ENCODE results near the gene CHMP4A.

The CHMP4A gene

DNA sequence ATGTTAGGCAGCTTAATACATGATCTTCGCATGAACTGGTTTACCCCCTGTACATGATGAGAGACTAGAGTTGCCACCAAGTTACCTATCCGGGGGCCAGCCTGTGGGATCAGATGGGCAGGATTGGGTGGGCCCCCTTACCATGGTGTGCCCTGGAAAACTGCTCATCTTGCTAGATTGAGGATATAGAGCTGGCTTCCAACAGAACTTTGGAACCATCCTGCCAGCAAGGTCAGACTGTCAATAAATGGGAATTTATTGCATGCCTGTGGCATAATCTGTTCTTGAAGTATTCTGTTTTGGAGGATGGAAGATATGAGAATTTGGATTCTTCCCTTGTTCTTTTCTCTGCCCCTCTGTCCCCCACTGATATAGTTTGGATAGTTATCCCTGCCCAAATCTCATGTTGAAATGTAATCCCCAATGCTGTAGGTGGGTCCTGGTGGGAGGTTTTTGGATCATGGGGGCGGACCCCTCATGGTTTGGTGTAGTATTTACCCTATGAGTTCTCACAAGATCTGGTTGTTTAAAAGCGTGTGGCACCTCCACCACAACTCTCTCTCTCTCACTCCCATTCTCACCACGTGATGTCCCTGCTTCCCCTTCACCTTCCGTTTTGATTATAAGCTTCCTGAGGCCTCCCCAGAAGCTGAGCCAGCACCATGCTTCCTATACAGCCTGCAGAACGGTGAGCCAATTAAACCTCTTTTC, 14.3 kb downstream of the CHMP4A start:
- FAIRE-seq (no peak), DNase-seq (ENCODE audit: insufficient read length, low spot score) (no peak)

DNA sequence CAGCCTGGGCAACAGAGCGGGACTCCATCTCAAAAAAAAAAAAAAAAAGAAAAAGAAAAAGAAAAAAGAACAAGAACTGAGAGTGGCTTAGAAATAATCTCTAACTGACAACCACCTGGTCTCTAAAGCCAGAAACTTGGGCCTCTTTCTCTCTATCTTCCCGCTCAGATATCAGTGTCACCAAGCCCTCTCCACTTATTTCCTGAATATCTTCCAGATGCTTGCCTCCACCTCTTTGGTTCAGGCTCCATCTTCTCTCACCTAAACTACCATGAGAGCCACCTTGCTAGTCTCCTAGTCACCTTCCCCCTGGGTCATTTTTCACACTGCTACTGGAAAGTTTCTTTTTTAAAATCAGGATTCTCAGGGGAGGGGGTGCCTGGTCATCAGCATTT, 16.2 kb downstream of the CHMP4A start:
- DNase-seq (ENCODE audit: insufficient read length, low spot score) (no peak), FAIRE-seq (no peak)

DNA sequence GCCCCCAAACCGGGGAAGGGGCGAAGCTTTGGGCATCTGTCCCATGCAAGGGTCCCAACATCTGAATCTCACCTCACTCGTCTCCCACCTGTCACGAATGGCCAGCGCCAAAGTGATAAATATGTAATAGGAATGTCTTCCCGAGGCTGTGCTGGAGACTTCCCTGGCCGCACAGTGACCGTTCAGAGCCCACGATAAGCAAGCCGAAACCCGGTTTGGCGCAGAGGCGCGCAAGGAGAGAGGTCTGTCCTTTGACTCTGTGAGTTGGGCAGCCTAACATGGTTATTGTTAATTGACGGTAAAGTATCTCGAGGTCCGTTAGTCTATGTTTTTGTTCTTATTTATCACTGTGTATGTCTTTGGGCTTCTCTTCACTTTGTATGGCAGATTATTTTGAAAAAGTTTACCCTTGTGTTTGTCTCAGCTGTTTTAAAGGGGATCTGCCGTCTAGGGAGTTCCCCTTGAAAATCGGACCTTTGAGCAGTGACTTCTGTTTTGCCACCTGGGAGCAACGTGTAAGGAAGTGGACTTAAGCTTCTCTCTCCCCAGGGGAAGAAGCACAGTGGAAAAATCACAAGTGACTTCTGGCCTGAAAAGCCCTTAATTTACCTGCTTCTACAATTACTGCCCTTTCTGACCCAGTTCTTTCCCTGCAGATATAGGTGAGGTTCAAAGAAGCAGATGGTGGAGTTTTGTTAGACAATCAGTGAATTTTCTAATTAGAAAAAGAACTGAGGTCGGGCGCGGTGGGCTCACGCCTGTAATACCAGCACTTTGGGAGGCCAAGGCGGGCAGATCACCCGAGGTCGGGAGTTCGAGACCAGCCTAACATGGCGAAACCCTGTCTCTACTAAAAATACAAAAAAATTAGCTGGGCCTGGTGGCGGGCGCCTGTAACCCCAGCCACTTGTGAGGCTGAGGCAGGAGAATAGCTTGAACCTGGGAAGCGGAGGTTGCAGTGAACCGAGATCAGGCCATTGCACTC, 16.9 kb downstream of the CHMP4A start:
- DNase-seq (ENCODE audit: insufficient read length, low spot score) = peak; percentile 52
- FAIRE-seq = peak; percentile 64

DNA sequence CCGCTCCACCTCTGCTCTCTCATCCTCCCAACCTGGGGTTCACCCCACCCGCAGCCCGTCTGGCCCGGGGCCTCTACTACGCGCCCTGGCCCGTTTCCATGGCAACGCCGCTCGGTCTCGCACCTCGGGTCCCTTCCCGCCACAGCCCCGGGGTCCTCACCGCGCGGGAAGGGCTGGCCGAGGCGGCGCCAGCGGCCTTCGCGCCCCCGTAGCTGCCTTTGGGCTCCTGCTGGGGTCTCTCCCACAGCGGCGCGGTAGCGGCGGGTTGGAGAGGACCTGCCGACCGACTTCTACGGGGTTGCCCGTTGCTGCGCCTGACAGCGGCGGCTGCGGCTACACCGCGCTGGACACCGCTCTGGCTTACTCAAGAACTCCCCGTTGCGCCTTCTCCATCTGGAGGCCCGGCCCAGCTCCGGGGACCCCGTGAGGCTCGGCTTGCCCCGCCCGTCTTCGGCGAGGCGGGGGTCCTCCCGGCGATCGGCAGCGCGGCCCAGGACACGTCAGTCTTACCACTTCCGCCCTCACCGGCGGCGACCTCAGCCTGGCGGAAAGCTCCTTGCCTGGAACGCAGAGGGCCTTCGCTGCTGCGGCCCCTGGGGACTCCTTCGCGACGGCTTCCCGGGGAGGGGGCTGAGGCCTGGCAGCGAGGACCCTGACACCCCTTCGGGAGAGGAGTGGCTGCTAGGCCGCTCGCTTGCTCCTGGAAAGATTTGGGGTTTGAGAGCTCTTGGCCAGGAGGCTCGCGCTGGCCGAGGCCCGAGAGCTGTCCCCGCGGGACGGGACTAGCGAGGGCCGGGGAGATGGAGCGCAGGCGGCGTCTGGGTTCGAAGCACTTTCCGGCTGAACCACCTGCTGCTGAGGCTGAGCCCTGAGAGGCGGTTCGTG, 17.9 kb downstream of the CHMP4A start, which contains the start of gene TM9SF1:
TM9SF1 (minus strand) TSS at position 256 of the 885 bp plus-strand sequence. CDS start 422 bp downstream, outside the sequence.
- FAIRE-seq (peak; percentile 82), DNase-seq (ENCODE audit: insufficient read length, low spot score) (peak; percentile 91)

DNA sequence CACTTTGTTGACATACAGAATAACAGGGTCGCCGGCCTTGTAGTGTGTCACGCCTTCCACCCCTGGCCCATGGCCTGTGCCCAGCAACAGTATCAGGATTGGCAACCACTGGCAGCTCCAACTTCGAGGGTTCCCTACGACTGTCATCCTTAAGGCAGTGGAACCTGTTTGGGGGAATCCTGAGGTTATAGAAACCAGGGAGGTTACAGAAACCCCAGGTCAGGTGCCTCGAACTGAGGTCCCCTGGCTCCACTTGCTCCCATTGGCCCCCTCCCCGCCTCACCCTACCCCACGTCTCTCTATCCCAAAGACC, 18.5 kb downstream of the CHMP4A start:
- FAIRE-seq (no peak), DNase-seq (ENCODE audit: insufficient read length, low spot score) (no peak)

DNA sequence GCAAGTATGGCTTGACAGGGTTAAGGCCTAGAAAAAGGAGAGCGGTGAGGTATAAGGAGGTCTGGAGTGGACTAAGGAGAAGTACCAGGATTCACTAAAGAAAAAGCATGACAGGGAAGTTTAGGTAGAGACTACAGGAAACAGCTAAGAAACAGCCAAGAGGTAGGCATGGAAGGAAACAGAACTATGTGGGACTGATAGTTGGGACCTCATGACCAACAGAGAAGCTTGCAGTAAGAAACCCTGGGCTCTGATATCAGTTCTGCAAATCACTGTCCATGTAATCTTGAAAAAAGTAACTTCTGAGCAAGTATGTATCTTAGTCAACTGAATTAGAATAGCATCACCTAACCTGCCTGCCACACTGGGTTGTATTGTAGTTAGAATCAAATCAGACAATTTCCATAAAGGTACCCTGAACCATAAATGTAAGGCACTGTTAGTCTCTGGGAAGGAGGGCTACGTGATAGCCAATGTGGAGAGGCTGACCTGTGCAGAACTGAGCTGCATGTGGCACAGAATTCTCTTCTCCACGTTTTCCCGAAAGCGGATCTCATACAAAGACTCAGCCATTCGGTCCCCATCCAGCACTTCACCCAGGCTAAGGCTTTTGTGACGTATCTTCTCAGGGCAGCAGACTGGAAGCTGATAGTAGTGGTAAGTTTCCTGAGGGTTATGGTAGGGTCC, 19.0 kb downstream of the CHMP4A start:
- peak; percentile 64 for FAIRE-seq

DNA sequence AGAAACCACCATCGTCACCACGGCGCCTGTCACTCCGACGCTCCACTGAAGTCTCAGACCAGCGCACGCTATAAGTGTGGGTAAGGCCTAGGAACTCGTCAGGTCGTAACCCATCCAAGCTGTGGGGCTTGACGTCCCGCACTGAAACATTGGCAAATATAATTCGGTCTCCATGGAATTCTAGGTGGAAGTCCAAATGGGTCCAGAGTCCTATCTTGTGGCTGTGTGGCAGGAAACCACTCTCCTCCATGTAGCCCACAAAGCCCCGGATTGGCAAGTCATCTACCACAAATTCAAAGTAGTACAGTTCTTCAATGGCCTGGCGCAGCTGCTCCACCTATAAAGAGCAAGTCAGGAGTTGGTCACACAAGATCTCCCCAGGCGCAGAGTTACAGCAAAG, 20.4 kb downstream of the CHMP4A start:
- FAIRE-seq (no peak), DNase-seq (ENCODE audit: insufficient read length, low spot score) (no peak)

More for the DNA sequence above, 19.0 kb downstream of the CHMP4A start:
- DNase-seq (ENCODE audit: insufficient read length, low spot score) = no peak

DNA sequence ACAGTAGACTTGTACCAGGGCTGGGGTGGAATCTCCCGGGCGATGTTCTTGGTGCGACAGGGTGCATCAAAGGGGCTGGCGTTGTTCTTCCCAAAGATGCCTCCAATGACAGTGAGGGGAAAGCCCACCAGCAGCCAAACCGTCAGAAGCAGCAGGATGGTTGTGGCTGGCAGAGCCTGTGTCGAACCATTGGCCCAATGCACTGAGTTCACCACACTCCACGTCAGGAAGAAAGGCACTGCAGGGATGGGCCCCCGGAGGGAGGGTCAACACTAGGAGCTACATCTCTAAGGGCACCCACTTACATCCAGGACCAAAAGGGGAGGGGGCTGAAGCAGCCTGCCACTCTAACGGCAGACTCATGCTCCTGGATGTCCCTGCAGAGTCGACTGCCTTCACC, 22.9 kb downstream of the CHMP4A start:
- DNase-seq (ENCODE audit: insufficient read length, low spot score) (no peak), FAIRE-seq (no peak)

DNA sequence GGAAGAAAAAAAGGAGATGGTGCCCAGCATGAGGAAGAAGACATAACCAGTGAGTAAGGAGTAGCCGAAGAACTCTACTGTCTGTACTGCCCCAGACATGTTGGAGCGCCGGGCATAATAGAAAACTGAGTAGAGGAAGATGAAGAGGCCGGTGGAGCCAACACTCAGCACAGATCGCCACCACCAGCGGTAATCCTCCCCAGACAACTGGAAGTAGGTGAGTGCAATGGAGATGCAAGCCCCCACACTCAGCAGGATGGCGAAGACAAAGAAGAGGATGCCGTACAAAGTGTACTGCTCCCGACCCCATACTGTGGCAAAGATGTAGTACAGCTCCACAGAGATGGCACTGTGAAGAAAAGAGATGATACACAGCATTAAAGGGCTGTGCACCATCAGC, 23.8 kb downstream of the CHMP4A start:
- FAIRE-seq (no peak), DNase-seq (ENCODE audit: insufficient read length, low spot score) (no peak)

DNA sequence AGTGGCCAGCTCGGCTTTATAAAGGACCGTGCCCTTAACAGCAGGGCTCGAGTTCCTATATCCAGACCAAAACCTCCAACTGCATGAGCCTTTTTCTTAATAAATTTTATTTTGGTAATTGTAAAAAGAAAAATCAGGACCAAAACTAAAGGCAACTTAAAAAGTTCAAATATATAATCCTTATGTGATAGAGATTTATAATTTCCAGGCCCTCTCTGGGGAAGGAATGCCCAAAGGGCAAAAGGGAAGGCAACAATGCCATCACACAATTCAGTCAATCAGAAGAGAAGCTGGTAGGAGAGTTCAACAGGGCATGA, 24.3 kb downstream of the CHMP4A start:
- FAIRE-seq (no peak), DNase-seq (ENCODE audit: insufficient read length, low spot score) (no peak)

DNA sequence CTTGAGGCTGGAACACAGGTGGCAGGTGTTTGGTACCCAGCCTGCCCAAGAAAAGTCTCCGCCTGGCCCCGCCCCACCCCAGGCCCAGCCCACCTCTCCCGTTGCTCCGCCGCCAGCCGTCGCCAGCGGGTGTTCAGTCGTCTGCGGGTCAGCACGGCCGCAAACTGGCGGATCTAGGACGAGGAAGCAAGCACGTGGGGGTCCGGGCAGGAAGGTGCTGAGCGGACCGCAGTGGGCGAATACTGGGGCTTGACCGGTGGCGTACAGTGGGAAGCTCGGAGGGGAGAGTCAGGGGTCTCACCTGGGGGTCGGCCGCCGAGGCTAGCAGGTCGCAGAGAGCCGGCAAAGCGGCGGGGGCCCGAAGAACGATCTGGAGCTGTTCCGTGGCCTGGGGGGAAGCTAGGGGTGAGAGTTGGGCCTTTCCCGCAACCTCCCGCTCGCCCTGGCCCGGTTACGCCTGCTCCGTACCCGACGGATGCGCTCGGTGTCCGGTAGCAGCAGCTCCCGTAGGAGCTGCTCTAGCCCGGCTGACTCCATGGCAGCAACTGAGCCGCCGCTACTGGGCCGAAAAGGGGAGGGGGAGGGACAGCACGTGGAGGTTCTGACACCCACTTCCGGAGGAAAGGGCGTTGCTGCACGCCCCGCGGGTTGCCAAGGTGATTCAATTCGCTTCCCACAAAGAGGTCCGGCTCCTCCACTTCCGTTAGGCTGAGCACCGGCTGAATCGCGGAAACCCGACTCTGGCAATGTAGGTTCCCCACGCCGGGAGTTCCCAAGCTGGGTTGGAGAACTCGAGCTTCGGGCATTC, 24.8 kb downstream of the CHMP4A start, which contains the start of gene IPO4:
IPO4 (minus strand) TSS at position 566 of the 808 bp plus-strand sequence; CDS start at position 537, 29 bp downstream.
- DNase-seq (ENCODE audit: insufficient read length, low spot score) = peak; percentile 99
- FAIRE-seq = peak; percentile 82

DNA sequence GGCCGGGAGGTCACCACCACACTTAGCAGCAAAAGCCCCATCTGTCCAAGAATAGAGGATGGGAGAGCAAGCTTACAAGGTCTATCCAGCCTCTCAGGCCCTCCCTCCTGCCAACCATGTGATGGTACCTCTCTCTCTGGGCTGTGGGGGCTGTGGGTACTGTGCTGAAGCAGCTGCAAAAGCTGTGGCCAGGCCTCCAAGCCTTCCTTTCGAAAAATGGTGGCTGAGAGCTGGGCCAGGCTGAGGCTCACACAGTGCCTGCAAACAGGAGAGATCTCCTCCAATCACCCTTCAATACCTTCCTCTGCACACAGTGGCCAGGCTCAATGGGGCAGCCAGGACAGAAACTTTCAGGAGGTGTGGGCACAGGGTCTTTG, 25.8 kb downstream of the CHMP4A start:
- FAIRE-seq (no peak), DNase-seq (ENCODE audit: insufficient read length, low spot score) (no peak)

DNA sequence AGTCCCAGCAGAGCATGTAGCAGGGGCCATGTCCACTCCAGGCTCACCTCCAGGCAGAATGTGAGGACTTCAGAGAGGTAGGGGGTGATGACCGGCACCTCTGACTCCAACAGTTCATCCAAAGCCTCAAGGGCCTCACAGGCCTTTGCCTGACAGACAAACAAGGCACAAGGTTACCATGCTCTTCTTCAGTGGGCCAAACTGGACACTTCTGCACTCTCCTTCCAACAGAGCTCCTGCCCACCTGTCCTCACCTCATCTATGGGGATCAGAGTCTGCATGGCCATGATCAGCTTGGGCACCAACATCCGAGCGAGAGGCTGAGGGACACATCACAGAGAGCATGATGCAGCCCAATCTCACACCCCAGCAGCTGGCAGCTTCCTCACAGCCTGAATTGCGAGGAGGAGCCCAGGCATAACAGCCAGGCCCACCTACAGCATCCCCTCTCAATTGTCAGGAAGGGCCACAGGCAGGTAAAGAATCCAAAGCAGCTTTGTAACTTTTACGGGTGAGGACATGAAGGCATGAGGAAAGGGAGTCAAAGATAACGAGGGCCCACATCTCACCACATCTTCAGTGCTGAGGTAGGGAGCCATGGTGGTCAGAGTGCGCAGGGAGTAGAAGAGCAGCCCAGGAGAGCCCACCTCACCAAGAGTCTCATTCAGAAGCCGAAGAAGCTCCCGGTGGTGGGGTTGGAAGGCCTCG, 26.3 kb downstream of the CHMP4A start:
- DNase-seq (ENCODE audit: insufficient read length, low spot score) (no peak), FAIRE-seq (no peak)

DNA sequence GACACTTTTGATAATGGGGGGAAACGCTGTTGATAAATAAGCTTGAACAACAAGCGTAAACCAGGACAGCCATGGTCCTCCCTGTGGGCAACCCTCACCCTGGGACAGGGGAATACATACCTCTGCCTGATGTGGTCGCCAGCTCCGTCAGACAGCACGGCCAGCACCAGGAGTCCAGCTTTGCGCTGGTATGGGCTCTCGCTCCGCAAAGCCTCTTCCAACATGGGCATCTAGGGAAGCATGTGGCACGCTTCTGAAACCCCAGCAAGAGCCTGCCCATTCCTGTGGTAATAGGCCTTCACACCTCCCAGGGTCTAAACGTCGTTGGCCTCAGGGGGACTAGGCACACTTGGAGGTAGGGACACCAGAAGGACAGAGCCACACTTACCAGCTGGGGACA, 27.5 kb downstream of the CHMP4A start:
- DNase-seq (ENCODE audit: insufficient read length, low spot score) (no peak), FAIRE-seq (no peak)

DNA sequence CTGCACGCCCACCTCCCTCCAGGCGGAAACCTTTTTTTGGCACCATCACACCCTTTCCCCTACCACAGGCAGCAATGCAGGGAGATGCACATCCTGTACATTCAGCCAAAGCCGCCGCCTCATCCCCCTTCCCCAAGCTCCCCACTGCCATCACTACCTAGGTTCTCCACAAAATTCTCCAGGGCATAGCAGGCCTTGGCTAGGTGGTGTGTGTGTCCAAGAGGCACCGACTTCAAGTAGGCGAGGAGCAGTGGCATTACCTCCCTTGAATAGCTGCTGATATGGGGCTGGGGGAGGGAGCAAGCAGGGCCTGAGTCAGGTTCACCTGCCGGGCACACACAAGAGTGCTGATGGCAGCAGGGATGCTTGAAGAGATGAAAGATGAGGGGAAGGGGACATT, 28.3 kb downstream of the CHMP4A start:
- no peak for DNase-seq (ENCODE audit: insufficient read length, low spot score)
- no peak for FAIRE-seq

DNA sequence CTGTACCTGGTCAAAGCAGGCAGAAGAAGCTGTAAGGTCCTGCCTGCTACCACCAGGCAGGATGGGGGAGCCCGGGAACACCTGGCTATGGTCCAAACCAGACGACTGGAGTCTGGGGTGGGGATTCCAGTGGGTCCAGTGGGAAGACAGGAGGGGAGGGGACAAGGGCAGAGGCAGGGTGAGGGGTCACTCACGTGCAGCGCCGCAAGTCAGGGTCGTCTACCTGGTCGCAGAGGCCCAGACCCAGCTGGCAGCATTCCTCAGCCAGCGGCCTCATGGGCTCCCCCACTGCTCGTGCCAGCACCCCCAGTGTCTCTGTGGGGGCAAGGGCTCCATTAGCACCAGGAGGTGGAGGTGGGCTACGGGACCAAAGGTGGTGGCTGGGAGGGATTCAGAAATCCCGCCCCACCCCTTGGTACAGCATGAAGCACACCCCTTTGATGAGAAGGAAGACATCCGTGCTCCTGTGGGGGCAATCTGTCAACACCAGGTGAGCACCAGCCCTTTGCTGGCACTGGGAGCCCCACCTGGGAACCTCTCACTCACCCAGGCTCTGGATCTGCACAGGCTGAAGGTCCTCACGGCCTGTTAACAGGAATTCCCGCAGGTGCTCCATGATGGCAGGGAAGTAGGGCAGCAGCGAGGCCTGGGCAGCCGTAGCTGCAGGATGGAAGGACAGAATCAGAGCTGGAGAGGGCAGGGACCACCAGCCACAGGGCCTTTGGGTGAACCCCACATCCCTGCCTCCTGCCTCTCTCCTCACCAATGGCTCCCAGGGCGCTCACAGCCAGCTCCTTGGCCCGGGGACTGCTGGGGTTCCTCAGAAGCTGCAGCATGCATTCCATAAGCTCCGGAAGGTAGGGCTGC, 29.0 kb downstream of the CHMP4A start:
- no peak for FAIRE-seq

DNA sequence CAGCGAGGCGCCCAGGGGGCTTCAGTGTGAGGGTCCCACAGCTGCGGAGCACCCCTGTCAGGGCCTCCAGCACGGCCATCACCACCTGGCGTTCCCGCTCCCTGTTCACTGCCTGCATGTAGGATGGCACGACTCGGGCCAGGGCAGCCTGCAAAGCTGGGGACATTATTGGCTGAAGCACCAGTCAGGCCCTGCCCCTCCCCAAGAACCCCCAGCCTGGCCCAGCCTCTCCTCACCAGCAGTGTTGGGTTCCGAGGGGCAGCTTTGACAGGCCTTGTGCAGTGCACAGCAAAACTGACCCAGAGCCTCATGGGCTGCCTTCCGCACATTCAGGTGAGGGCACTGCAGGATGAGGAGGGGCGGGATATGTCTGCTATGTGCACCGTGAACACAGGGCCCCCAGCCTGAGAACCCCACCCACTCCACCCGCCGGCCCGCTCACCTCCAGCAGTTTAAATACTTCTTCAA, 30.2 kb downstream of the CHMP4A start:
- FAIRE-seq (no peak), DNase-seq (ENCODE audit: insufficient read length, low spot score) (no peak)

More for the DNA sequence above, 29.0 kb downstream of the CHMP4A start:
- DNase-seq (ENCODE audit: insufficient read length, low spot score) = no peak
